ENCODE measurements around the gene SLX9.
"Not testable (repeated sequence)": the region's sequence is repeated elsewhere in the genome, so short reads cannot be mapped to it uniquely, and the experiment has no call there.

SLX9 gene

DNA sequence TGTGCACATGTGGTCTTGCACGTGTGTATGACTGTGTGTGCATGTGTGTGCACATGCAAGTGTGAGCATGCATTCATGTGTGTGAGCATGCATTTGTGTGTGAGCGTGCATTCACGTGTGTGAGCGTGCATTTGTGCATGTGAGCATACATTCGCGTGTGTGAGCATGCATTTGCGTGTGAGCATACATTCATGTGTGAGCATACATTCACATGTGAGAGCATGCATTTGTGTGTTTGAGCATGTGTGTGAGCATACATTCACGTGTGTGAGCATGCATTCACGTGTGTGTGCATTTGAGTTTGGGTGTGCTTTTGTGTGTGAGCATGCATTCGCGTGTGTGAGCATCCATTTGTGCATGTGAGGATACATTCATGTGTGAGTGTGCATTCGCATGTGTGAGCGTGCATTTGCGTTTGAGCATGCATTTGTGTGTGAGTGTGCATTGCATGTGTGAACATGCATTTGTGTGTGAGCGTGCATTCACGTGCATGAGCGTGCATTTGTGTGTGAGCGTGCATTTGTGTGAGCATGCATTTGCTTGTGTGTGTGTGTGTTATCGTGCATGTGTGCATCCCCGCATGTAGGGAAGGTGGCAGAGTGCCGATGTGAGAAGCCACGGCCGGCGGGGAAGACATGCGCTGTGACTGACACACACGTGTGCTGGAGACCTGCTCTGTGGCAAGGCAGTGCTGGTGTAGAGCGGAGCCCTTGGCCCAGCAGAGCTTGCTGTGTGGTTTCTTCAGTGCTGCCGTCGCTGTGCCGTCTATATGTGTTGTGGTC, 37.4 kb upstream of the SLX9 start:
- FAIRE-seq = no peak

DNA sequence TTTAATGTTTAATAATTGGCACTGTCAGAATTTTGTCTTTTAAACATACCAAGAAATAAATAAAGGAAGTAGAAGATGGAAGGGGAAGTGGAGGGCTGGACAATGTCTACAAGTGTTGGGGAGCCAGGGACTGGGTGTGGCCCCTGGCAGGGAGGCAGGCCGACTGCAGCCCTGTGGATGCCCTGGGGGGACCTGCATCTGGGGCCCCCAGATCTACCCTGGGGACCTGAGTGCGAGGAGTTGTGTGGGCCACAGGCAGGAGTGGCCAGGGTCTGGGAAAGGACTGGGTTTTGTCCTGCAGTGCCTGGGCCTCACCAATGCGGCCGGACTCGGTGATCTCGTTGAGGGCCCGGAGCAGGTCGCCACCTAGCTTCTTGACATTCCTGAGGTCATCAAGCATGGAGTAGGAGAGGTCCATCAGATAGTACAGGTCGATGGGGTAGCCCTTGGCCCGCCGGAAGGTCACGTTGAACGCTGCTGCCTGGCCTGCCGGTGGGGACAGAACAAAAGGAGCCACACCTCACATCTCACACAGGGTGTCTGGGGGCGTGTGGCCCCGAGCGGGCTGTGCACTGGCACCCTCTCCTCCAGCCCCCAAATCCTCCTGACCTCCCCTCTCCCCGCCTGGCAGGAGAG, 36.7 kb upstream of the SLX9 start:
- no peak for FAIRE-seq

GRCh38 chr21:44903689-44904088, 36.1 kb upstream of the SLX9 start:
- FAIRE-seq = no peak

DNA sequence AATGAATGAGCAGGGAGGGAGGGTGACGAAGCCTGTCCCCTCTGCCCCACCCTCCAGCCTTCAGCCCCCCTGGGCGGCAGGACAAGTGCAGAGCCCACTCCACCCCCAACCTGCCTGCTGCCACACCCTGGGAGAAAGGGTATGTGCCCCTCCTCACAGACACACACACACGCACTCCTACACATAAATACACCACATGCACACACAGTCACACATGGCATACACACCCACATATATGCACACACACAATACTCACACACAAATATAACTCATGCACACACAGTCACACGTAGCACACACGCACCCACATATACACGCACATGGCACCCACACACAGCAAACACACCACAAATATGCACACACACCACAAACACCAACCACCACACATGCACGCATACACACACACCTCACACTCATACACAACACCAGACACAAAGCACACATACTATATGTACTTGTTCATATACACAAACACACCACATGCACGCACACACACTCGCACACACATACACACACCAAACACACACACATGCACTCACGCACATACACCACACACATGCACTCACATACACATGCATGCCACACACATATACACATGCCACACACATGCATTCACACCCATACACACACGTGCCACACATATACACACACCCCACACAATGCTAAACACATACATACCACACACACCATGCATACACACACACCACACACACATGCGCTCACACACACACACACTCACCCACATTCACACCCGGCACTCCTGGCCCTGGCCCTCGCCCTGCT, 35.5 kb upstream of the SLX9 start:
- FAIRE-seq = no peak

DNA sequence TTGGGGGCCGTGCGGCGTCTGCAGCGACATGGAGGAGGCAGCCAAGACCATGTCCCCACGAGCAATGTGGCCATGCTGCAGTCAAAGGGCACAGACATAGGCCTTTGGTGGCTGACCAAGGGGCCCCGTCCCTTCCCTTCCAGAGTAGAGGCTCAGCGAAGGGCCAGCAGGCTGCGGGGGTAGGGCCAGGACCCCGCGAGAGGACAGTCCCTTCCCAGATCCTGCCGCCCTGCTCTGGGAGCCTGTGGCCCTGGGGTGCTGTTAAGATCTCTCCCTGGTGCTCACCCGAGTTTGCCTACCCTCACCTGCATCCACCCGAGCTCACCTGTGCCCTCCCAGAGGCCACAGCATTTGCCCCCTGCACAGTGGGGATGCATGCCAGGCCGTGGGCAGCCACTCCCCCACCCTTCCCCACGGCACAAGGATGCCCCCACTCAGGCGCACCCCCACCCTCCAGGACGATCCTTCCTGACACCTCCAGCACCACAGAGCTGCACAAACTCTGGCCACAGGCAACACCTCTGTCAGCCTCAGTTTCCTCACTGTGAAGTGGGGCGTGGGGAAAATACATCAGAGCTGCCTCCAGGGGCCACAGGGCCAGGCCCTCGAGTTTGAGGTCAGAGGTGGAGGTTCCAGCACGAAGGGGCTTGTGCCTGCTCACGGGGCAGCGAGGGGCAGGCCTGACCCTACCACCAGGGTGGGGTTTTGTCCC, 34.7 kb upstream of the SLX9 start:
- FAIRE-seq = no peak

DNA sequence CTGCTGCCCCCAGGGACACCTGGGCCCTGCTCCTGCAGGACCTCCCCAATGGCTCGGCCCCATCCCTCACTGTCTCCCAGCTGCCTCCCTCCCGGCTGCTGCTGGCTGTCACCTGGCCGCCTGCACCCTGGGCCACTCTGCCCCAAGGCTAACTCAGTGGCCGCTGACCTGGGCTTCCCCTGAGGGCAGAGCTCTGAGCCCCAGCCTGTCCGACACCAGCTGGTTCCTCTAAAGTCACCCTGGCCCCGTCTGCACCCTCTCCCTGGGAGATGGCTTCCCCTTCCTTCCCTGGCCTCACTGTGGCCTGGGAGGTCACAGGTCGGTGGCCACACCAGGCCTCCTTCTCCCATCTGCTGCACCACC, 34.1 kb upstream of the SLX9 start:
- FAIRE-seq = no peak

DNA sequence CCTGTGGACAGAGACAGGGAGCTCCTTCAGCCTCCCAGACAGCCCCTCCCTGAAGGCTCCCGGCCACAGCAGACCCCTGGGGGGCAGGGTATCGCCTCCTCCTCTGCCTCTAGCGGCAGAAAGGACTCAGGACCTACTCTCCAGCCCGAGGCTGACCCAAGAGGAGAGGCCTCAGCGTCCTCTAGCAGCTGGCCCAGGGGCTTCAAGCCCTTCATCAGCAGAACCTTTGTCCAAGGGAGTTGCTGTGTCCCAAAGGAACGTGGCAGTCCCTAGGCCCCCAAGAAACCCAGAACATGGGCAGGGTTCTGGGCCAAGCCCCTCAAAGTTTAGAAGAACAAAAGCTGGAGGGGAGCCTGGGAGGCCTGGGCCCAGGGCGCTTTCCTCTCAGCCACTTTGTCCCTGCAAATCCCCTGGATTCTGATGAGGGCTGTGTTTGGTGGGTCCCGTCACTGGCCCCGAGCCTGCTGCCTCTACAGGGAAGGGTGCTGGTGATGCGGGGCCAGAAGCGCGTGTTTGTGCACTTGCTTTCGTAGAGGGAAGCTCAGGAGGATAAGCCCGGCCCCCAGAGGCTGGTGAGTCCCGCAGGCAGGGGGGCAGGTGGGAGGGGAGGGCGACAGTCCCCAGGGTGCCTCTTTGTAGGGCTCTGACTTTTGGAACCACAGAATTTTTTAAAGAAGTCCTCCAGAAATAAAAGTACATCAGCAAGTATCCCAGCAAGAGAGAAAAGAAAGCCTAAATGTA, 32.4 kb upstream of the SLX9 start:
- FAIRE-seq = no peak

GRCh38 chr21:44907966-44908895, 31.6 kb upstream of the SLX9 start:
- FAIRE-seq = no peak

DNA sequence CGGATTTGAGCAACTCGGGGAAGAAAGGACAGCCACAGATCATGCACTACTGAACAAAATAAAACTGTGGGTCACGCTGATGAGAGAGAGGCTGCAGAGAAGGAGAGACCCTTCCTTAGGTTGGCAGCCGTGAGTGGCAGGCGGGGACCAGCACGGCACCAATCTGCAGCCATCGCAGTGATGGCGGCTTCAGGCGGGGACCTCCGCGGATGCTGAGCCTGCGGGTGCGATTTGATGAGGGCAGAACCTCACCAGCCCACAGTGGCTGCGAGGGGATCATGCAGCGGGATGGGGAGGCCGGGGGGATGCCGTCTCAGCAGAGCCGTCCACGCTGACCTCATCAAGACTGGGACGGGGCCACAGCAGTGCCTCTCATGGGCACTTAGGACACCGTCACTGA, 30.9 kb upstream of the SLX9 start:
- FAIRE-seq = no peak

DNA sequence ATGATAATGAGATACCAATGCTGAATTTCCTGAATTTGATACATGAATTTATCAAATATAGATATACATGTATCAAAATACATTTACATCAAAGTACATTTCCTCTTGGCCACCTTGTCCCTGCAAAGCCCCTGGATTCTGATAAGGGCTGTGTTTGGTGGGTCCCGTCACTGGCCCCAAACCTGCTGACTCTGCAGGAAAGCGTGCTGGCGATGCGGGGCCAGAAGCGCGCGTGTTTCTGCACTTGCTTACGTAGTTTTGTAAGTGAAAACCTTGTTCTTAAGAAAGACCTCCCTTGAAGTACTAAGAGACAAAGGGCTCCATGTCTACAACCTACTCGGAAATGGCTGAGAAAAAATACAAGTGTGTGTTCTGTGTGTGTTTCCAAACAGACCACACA, 30.1 kb upstream of the SLX9 start:
- no peak for FAIRE-seq

DNA sequence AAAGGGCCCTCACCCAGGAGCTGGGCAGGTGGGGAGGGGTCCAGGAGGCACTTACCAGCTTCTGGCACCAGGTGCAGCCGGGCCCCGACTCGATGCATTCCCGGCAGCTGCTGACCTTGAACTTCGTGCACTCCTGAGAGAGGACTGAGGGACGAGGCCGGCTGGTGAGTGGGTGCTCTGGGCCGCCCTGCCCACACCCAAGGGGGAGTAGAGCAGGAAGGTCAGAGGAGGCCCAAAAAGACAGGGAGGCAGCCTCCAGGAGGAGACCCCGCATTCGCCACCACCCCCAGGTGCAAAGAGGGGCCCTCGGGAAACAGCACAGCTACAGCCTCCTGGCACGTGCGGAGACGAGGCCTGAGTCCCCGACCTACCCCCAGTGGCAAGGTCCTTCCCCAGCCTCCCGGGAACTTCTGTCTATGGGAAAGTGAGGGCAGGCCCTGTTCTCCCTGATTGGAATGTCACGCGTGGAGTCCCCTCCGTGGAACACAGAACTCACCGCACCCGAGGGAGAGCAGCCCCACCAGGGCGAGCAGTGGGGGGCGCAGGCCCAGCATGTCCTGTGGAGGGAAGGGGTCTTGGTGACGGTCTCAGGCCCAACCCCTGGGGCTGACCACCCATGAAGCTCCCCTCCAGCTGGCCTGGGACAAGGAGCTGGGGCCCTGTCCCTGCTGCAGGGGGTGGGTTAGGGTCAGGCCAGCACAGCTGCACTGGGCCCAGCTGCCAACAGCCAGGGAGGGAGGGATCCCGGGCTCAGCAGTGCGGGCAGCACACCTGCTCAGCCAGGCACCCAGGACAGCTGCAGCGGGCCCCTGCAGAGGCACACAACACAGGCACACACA, 29.4 kb upstream of the SLX9 start:
- no peak for FAIRE-seq

DNA sequence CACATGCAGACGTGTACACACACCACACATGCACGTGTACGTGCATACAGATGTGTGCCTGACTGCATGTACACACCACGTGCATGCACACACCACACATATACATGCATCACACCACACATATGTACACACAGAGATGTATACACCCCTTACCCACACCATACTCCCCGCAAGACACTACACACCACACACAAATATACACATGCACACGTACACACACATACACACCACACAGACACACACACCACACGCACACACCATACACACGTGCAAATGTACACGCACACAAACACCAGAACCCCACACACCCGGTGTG, 28.8 kb upstream of the SLX9 start:
- no peak for FAIRE-seq

- no peak for FAIRE-seq
Observed at GRCh38 chr21:44911384-44912157, 28.3 kb upstream of the SLX9 start.

GRCh38 chr21:44912158-44912473, 27.7 kb upstream of the SLX9 start:
- FAIRE-seq = no peak

DNA sequence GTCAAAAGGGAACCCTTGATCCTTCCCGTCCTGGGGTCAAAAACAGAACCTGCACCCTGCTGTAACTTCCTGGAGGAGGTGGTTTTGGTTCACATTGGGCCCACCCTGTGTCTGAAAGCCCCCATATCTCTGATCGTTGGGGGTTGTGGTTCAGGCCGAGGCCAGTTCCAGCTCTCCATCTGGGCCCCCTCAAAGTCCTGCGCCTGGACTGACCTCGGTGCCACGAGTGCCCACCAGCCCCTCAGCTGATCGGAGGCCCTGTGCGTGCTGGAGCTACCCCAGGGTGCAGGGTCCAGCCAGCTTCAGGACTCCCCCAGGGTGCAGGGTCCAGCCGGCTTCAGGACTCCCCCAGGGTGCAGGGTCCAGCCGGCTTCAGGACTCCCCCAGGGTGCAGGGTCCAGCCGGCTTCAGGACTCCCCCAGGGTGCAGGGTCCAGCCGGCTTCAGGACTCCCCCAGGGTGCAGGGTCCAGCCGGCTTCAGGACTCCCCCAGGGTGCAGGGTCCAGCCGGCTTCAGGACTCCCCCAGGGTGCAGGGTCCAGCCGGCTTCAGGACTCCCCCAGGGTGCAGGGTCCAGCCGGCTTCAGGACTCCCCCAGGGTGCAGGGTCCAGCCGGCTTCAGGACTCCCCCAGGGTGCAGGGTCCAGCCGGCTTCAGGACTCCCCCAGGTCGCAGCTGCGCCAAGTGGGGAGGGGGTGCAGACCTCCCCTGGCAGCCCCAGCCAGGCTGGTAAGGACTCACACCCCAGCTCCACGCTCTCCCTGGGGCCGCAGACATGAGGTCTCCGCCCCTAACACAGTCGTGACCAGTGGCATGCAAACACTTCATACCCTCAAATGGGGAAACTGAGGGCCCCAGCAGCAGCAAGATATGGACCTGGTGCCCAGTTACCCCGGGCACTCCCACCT, 27.1 kb upstream of the SLX9 start:
- not testable (repeated sequence) for FAIRE-seq

DNA sequence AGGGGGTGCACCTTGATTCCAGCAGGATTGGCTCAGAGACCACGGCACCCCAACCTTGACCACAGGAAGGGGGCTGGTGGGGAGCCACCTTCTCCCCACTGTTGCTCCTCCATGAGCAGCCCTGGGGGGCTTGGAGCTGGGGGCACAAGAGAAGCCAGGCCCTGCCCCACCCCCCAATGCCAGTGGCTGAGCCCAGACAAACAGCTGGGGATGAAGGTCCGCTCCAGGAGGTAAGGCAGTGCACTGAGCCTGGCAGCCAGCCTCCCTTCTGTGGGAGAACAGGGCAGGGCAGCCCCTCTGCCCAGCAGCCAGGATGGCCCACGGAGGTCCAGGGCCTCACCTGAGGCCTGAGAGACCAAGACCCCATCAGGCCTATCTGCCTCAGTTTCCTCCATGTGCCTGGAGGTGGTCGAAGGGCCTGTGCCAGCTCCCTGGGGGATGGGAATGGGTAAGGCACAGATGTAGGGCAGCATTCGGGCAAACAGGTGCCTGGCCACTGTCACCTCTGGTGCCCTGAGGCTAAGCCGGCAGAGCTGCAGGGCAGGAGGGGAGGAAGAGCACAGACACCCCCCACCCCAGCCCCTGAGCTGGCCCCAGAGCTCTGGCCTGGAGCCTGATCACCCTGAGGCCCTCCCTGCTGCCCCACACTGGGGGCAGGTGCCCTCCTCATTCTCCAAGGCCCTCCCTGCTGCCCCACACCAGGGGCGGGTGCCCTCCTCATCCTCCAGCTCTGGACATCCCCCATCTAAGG, 26.2 kb upstream of the SLX9 start:
- FAIRE-seq = no peak

GRCh38 chr21:44914176-44914874, 25.5 kb upstream of the SLX9 start:
- FAIRE-seq = no peak
